ENCODE results near the gene SFTA2. TPM values are rescaled to one million over a fixed set of nuclear protein-coding genes. Genes with fewer than 3 reads are reported as not detected.

SFTA2 gene
- total RNA-seq, 1 donor from 2014 or later = 369 TPM

- ATAC-seq = no peak
- H3K4me3 ChIP-seq = no peak overlapping the region
- no peaks in the 10 kb centered on the region for H3K4me1 ChIP-seq
- no peaks in the 10 kb centered on the region for H3K27me3 ChIP-seq
- H3K36me3 ChIP-seq = peaks cover 65% of the 10 kb centered on the region
- H3K9me3 ChIP-seq = no peaks in the 10 kb centered on the region
- TF ChIP-seq CTCF (IDR thresholded peaks at IDR 0.05) = no peak
- no peak for DNase-seq
- no peak overlapping the region for H3K27ac ChIP-seq
- intact Hi-C loops (cut with DNase I) = no loop called here
These were observed 36.6 kb downstream of the SFTA2 start for GRCh38 chr6:30895343-30895742.

GRCh38 chr6:30894935-30895334 is 37.0 kb downstream of the SFTA2 start:
- Histone ChIP-seq H3K4me3 (no peak overlapping the region), H3K9me3 (no peaks in the 10 kb centered on the region), H3K4me1 (no peaks in the 10 kb centered on the region), H3K27me3 (no peaks in the 10 kb centered on the region), H3K27ac (no peak overlapping the region), H3K36me3 (peaks cover 65% of the 10 kb centered on the region)
- no peak for DNase-seq
- TF ChIP-seq CTCF (IDR thresholded peaks at IDR 0.05) = no peak
- intact Hi-C loops (cut with DNase I) = loop anchor here (5.0 kb wide), 1 partner anchor 213 kb away; no protein-coding TSS in a partner anchor
- no peak for ATAC-seq

- H3K36me3 ChIP-seq = peaks cover 67% of the 10 kb centered on the region
- no peaks in the 10 kb centered on the region for H3K27me3 ChIP-seq
- H3K4me1 ChIP-seq = no peaks in the 10 kb centered on the region
- ATAC-seq (no peak), DNase-seq (no peak)
- intact Hi-C loops (cut with DNase I) = loop anchor here (5.0 kb wide), 1 partner anchor 212 kb away; no protein-coding TSS in a partner anchor
- no peak for TF ChIP-seq CTCF (IDR thresholded peaks at IDR 0.05)
- H3K9me3 ChIP-seq = no peaks in the 10 kb centered on the region
- no peak overlapping the region for H3K27ac ChIP-seq
- H3K4me3 ChIP-seq = no peak overlapping the region
These were observed 37.6 kb downstream of the SFTA2 start for GRCh38 chr6:30894381-30894780.

GRCh38 chr6:30893666-30894065 is 38.3 kb downstream of the SFTA2 start:
- TF ChIP-seq CTCF (IDR thresholded peaks at IDR 0.05) = no peak
- ATAC-seq = no peak
- Histone ChIP-seq H3K4me1 (no peaks in the 10 kb centered on the region), H3K9me3 (no peaks in the 10 kb centered on the region), H3K27me3 (no peaks in the 10 kb centered on the region), H3K27ac (no peak overlapping the region), H3K4me3 (no peak overlapping the region), H3K36me3 (peaks cover 68% of the 10 kb centered on the region)
- no peak for DNase-seq
- intact Hi-C loops (cut with DNase I) = loop anchor here (5.0 kb wide), 1 partner anchor 211 kb away; no protein-coding TSS in a partner anchor

GRCh38 chr6:30893001-30893591 is 38.9 kb downstream of the SFTA2 start:
- ATAC-seq (no peak), DNase-seq (peak; percentile 63)
- Histone ChIP-seq H3K27ac (no peak overlapping the region), H3K27me3 (no peaks in the 10 kb centered on the region), H3K4me1 (no peaks in the 10 kb centered on the region), H3K36me3 (peaks cover 62% of the 10 kb centered on the region), H3K4me3 (no peak overlapping the region), H3K9me3 (no peaks in the 10 kb centered on the region)
- TF ChIP-seq CTCF (IDR thresholded peaks at IDR 0.05) = no peak
- intact Hi-C loops (cut with DNase I) = loop anchor here (5.0 kb wide), 1 partner anchor 211 kb away; no protein-coding TSS in a partner anchor

Measured in upper lobe of right lung (tissue), 1 donor.